ENCODE measurements around the gene USP4.
"Not testable (repeated sequence)": the region's sequence is repeated elsewhere in the genome, so short reads cannot be mapped to it uniquely, and the experiment has no call there.

USP4 gene

DNA sequence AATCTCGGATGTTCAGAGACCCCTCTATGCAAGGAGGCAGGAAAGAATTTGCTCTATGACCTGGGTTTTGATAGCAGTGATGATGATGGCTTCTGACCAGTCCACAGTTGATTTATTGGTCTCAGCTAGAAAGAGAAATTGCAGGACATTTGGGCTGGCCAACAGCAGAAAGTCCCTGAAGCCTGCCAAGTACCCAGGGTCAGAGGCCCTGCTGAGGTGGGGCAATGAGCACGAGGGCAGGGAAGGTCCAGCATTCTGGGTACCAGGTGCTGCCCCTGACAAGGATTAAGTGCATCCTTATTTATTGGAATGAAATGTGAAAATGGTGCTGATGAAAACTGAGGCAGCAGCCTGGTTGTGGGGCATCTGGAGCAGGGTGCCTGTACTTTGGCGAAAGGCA is 82.7 kb downstream of the USP4 start:
- DNase-seq (ENCODE audit: extremely low read depth in 1 of 2, low read depth in 1 of 2), result no peak

DNA sequence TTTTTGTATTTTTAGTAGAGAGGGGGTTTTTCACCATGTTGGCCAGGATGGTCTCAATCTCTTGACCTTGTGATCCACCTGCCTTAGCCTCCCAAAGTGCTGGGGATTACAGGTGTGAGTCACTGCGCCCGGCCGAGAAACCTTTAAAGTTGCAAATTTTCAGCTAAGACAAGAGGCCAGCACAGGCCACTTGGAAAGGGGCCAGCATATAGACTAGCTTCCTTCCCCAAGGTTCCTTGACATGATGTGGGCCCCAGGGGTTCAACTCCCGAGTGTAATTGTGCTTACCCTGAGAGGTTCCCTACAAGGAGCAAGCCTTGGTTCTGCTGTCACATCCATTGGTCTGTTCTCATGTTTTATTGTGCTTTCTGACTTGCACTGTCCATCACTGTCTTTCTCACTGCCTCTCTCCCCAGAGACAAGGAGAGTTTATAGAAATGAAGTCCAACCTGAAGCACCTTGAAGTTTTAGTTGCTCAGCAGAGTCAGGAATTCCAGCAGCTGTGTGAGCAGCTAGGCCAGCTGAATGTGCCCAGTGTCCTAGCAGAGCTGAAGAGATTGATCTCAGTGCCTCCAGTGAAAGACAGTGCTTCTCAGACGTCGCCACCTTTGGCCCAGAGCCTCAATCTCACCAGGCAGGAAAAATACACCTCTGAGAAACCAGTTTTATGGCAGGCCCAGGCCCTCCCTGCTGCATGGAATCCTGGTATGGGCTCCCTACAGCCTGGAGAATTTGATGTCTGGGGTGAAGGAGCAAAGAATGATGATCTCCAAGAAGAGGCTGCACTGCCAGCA is 83.9 kb downstream of the USP4 start:
- no peak for DNase-seq (ENCODE audit: extremely low read depth in 1 of 2, low read depth in 1 of 2)

DNA sequence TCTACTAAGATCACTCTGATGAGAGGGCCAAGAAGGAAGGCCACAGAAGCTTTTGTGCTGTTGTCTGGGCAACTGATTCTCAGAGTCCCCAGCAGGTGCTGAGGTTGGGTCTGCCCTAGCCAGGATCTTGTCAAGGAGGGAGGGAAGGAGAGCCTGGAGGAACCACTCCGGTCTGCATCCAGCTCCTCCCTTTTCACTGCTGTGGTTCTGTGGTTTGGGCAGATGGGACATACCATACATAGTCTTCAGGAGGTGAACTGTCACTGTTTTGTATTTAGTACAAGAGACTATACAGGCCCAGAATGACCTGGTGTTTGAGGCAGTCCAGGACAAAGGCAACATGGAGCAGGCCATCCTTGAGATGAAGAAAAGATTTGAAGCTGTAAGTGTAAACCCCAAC is 84.7 kb downstream of the USP4 start:
- no peak for DNase-seq (ENCODE audit: extremely low read depth in 1 of 2, low read depth in 1 of 2)

- DNase-seq (ENCODE audit: extremely low read depth in 1 of 2, low read depth in 1 of 2), result no peak
Measured at GRCh38 chr3:49253512-49253911, 86.3 kb downstream of the USP4 start.

DNA sequence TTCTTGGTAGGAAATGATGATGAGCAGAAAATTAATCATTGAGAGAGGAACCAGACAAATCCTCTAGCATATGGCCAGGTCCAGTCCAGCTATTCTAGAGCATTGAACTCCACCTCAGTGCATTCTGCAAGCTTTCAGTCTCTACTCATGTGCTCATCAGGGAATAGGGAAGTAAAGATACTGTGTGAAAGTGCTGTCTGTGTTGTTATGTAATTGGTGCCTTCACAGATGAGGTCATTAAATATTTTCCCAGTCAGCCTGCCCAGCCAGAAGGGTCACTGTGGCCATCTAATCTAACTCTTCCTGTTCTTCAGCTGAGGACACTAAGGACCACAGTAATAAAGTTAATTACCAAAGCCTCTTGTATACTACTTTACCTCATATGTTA is 91.0 kb downstream of the USP4 start:
- no peak for DNase-seq (ENCODE audit: extremely low read depth in 1 of 2, low read depth in 1 of 2)

DNA sequence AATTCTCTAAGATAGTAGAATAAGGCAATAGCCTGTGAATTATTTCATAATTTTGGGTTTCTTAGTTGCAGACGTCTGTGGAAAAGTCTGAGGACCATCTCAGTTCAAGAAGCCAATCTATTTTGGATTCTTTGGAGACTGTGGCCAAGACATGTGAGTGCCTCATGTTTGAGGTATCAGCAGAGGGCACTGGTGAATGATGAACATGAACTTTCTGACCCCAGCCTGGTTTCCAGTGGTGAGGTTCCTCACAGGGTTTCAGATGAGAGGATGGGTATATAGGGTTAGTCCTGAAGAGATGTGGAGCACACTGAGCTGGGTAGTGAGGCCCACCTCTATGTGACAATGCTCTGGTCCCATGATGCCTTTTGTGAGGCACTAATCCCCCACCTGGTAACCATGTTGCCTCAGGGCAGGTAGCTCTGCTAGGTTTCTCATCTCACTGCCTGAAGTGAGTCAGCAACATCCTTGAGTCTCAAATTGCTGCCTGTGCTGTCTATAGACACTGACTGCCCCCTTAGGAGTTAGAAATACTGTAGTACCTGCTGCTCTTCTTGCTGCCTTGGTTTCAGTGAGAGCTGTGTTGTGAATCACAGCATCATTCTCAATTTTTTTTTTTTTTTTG is 95.2 kb downstream of the USP4 start:
- DNase-seq (ENCODE audit: extremely low read depth in 1 of 2, low read depth in 1 of 2), result no peak

- DNase-seq (ENCODE audit: extremely low read depth in 1 of 2, low read depth in 1 of 2), result not testable (repeated sequence)
Measured at GRCh38 chr3:49240091-49240490, 99.8 kb downstream of the USP4 start.

- DNase-seq (ENCODE audit: extremely low read depth in 1 of 2, low read depth in 1 of 2), result no peak
Measured at GRCh38 chr3:49238274-49239127, 101.4 kb downstream of the USP4 start.

- no peak for DNase-seq (ENCODE audit: extremely low read depth in 1 of 2, low read depth in 1 of 2)
Measured at GRCh38 chr3:49237344-49237743, 102.5 kb downstream of the USP4 start.

DNA sequence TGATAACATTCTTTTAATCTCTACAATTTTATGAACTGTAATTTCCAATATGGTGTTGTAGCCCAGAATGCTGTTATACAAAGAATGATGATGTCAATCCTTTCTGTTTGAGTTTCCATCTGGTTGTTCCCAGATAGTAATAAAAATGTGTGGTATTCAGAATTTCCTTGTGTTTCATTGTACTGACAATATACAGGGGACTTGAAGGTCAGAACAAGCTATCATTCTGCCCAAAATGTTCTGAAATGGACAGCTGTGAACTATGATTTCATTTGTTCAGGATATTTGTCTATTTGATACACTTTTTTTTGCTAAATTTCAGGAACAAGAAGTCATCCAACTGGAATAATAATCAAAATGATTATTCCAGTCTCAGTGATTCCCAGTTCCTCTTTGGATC is 103.6 kb downstream of the USP4 start:
- DNase-seq (ENCODE audit: extremely low read depth in 1 of 2, low read depth in 1 of 2), result no peak

DNA sequence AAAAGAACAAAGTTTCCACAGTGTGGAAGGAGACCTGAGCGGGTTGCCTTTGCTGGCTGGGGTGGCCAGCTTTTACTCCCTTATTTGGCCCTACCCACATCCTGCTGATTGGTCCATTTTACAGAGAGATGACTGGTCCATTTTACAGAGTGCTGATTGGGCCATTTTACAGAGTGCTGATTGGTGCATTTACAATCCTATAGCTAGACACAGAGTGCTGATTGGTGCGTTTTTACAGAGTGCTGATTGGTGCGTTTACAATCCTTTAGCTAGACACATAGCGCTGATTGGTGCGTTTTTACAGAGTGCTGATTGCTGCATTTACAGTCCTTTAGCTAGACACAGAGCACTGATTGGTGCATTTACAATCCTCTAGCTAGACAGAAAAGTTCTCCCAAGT is 111.0 kb downstream of the USP4 start:
- not testable (repeated sequence) for DNase-seq (ENCODE audit: extremely low read depth in 1 of 2, low read depth in 1 of 2)
